Glomerular endothelial cell (primary cell): ENCODE results near the gene SPX. TPM values are rescaled to one million over a fixed set of nuclear protein-coding genes. Genes with fewer than 3 reads are reported as not detected.

Experiments
- DNase-seq: peaks from one replicate; pipeline ENCODE4 v3.0.0-alpha.2; 2011; ENCODE audit warnings: low read depth, low spot score; ENCODE audit errors: extremely low read depth
- total RNA-seq: library from RNA; depleted of rRNA; stranded (reverse); fragments of >200 nt; gene quantifications from 2 replicates; pipeline ENCODE4 v1.2.3, GENCODE V29; 2015

The SPX gene
- total RNA-seq, 1 donor from 2014 or later, result 0.88 TPM

GRCh38 chr12:21538061-21538653 lies 12.1 kb downstream of the SPX start:
- DNase-seq, result no peak

GRCh38 chr12:21539797-21540196 lies 13.7 kb downstream of the SPX start:
- no peak for DNase-seq

GRCh38 chr12:21541773-21542172 lies 15.7 kb downstream of the SPX start:
- DNase-seq, result no peak

GRCh38 chr12:21542403-21542802 lies 16.3 kb downstream of the SPX start:
- no peak for DNase-seq

GRCh38 chr12:21543151-21543550 lies 17.1 kb downstream of the SPX start:
- DNase-seq, result no peak

GRCh38 chr12:21545557-21545956 lies 19.5 kb downstream of the SPX start:
- DNase-seq, result no peak

- DNase-seq, result no peak
Observed at GRCh38 chr12:21546716-21547115, 20.6 kb downstream of the SPX start.

GRCh38 chr12:21547437-21547836 lies 21.3 kb downstream of the SPX start:
- no peak for DNase-seq

- no peak for DNase-seq
Observed at GRCh38 chr12:21551841-21552465, 25.9 kb downstream of the SPX start.

GRCh38 chr12:21552635-21553328 lies 26.7 kb downstream of the SPX start:
- no peak for DNase-seq

GRCh38 chr12:21553329-21553675 lies 27.2 kb downstream of the SPX start:
- no peak for DNase-seq

GRCh38 chr12:21558100-21558679 lies 32.1 kb downstream of the SPX start:
- no peak for DNase-seq

GRCh38 chr12:21559855-21560569 lies 33.9 kb downstream of the SPX start:
- DNase-seq, result no peak

- DNase-seq, result no peak
Observed at GRCh38 chr12:21561158-21561557, 35.1 kb downstream of the SPX start.

- DNase-seq, result no peak
Observed at GRCh38 chr12:21562859-21563258, 36.8 kb downstream of the SPX start.

GRCh38 chr12:21566223-21566906 lies 40.3 kb downstream of the SPX start:
- DNase-seq, result no peak

- no peak for DNase-seq
Observed at GRCh38 chr12:21566907-21567394, 40.9 kb downstream of the SPX start.

GRCh38 chr12:21568115-21568514 lies 42.0 kb downstream of the SPX start:
- no peak for DNase-seq

GRCh38 chr12:21571046-21571445 lies 45.0 kb downstream of the SPX start:
- no peak for DNase-seq

GRCh38 chr12:21573733-21574358 lies 47.8 kb downstream of the SPX start:
- no peak for DNase-seq
